ENCODE measurements around the gene HNRNPLL.
A peak's percentile ranks its signal among the peaks of the same experiment; 100 is the strongest.
"Not testable (repeated sequence)": the region's sequence is repeated elsewhere in the genome, so short reads cannot be mapped to it uniquely, and the experiment has no call there.

Gene HNRNPLL

GRCh38 chr2:38619458-38620164 lies 16.9 kb upstream of the HNRNPLL start:
- DNase-seq (ENCODE audit: low read depth), result no peak

GRCh38 chr2:38617301-38617700 lies 14.6 kb upstream of the HNRNPLL start:
- DNase-seq (ENCODE audit: low read depth), result no peak

GRCh38 chr2:38615237-38615636 lies 12.5 kb upstream of the HNRNPLL start:
- no peak for DNase-seq (ENCODE audit: low read depth)

DNA sequence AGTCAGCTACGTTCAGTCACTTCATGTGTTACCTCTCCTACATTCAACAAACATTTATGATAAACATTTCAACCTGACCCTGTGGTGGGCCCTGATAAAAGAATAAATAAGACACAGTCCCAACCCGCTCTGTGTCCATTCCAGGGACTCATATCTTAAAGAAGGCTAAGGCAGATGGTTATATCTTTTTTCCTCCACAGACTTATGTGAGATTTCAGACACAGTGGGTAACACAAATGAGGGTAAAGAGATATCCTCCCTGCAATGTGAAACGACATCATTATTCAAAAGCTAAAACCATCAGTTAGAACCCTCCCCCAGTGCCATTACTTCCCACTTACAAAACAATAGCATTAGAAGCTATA lies 11.1 kb upstream of the HNRNPLL start:
- no peak for DNase-seq (ENCODE audit: low read depth)

- DNase-seq (ENCODE audit: low read depth), result no peak
Measured at GRCh38 chr2:38613126-38613848, 10.6 kb upstream of the HNRNPLL start.

GRCh38 chr2:38610851-38611801 lies 8.4 kb upstream of the HNRNPLL start:
- no peak for DNase-seq (ENCODE audit: low read depth)

DNA sequence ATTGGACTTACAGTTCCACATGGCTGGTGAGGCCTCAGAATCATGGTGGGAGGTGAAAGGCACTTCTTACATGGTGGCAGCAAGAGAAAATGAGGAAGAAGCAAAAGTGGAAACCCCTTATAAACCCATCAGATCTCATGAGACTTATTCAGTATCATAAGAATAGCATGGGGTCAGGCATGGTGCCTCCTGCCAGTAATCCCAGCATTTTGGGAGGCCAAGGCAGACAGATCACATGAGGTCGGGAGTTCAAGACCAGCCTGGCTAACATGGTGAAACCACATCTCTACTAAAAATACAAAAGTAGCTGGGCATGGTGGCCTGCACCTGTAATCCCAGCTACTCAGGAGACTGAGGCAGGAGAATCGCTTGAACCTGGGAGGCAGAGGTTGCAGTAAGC lies 6.5 kb upstream of the HNRNPLL start:
- not testable (repeated sequence) for DNase-seq (ENCODE audit: low read depth)

DNA sequence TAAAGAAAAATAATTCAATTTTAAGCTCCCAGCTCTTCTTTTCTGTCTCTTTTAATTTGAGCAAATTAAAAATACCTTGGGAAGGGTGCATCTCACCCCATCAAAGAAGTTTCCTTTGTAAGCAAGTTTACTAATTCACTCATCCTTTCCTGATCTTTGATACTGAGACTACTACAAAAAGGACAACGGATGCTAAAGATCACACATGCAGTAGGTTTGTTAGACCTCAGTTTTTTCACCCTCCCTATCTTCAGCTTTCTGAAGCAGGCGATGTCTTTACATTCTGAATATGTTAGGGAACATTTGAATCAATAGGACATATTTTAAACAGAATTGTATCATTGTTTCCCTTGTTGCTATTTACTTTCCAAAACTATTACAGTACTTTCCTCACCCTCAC lies 6.0 kb upstream of the HNRNPLL start:
- no peak for DNase-seq (ENCODE audit: low read depth)

DNA sequence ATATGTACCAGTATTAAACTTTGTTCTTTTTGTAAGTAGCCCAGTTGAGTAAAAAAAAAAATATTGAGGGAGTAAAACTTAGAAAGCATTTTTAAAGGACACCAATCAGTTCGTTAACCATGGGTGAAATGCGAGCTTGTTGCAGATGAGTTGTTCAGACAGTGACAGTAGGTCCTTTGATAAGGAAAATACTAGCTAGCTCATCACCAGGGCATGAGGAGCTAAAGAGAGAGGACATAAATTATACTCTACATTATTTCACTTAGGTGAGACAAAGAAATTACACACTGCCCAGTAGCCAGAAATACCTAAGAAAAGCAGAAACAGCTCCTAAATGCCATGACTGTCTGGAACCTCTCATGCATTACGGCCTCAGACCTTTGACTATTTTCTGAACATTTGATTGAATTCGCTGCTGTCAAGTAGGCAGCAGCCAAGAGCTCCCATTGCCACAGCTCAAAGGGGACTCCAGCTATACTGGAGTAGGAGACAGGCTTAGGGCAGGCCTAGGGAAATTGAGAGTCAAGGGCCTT lies 2.6 kb upstream of the HNRNPLL start:
- no peak for DNase-seq (ENCODE audit: low read depth)

GRCh38 chr2:38603402-38604290 lies 918 bp upstream of the HNRNPLL start:
- peak; percentile 44 for DNase-seq (ENCODE audit: low read depth)

GRCh38 chr2:38602136-38602731 lies 494 bp downstream of the HNRNPLL start:
- DNase-seq (ENCODE audit: low read depth), result no peak

DNA sequence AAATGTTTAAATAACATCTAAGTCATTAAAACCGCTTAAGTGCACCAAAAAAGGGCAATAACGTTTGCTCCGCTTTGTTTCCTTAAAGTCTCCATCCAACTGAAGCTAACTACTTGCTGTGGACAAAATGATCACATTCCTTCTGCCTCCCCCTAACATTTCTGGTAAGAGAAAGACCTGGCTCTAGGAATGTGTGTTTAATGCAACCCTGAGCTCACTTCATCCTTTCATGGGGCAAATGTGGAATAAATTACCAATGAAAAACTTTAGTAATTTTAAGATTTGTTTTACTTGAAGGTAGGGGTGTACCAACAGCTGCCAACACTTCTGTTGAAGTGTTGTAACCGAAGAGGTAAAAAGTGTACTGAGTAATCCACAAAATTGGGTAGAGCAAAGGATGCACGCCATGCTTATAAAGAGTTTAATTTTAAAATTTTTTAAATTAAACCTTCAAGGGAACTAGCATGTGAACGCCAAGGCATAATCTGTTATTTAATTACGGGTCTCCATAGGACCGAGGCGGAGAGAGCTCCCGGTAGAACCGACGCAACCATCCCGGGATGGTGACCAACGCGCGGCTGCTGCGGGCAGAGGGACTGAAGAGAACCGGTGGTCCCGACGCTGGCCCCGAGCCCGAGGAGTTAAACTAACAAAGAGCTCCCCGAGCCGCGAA lies 1.1 kb downstream of the HNRNPLL start:
- no peak for DNase-seq (ENCODE audit: low read depth)

DNA sequence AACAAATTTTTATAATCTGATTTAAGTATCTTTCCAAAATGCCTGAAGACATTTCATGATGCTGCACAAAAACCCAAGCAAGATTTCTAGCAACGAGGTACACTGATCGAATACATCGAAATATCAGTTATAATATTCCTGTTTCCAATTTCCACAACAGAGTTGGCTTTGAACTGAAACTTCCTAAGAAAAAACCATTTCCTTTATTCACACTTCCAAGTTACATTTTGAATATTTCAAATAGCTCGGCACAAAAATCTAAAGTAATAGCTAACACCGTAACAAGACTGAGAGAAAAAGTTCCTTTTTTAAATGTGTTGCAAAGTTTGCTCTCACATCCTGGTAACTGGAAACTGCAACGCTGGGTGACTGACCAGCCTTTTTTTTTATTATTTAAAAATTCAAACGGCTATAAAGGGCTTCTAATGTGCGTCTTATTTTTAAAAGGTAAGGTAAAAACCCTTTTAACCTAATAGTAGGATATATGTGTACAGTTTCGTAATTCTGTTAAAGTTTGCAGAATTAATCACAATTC lies 1.7 kb downstream of the HNRNPLL start:
- DNase-seq (ENCODE audit: low read depth), result no peak

DNA sequence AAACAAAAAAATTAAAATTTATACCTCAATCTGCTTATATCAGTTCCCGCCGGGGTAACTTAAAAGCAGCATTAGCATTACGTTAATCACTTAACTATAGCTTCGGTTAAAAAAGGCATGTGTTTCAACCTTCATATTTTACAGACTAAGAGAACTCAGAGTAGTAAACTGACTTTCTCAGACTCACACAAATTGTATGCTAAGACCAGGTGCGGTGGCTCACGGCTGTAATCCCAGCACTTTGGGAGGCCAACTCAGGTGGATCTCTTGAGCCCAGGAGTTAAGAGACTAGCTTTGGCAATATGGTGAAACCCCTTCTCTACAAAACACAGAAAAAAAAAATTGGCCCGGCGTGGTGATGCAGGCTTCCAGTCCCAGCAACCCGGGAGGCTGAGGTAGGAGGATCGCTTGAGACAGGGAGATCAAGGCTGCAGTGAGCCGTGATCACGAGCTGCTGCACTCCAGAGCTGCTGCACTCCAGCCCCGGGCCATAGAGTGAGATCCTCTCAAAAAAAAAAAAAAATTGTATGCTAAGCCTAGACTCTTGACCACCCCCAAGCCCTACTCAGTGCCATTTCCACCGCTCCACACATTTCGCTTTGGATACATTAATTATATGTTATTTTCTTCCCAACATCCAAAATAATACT lies 2.4 kb downstream of the HNRNPLL start:
- no peak for DNase-seq (ENCODE audit: low read depth)

DNA sequence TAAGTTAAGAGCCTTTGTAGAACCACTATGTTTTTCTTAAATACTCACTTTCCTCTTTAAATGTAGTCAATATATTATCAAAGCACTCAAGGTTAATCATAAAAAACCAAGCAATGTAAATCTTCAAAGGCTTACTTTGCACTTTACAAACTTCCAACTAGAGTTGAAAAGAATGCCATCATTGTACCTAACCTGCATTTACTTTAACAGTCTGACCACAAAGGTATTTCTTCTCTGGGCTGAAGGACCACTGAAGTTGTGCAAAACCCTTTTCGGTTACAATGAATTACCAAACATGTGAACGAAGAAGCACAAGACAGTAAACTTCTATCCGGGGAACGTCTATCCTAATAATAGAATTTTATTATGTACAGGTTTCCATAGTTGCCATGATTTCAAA lies 3.0 kb downstream of the HNRNPLL start:
- no peak for DNase-seq (ENCODE audit: low read depth)

DNA sequence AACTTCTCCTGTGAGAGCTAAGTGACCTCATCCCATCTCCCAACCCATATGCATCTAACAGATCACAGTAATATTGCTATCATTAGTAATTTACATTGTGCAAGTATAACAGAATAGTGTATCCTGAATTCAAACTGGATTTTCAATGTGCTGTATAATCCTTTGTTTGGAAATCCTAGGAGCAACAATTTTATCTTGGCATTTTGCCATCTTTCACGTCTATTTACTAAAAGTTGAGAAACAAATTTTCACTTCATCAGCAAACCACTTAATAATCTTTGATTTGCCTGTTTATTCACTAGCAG lies 3.8 kb downstream of the HNRNPLL start:
- no peak for DNase-seq (ENCODE audit: low read depth)

GRCh38 chr2:38598200-38598990 lies 4.3 kb downstream of the HNRNPLL start:
- no peak for DNase-seq (ENCODE audit: low read depth)

DNA sequence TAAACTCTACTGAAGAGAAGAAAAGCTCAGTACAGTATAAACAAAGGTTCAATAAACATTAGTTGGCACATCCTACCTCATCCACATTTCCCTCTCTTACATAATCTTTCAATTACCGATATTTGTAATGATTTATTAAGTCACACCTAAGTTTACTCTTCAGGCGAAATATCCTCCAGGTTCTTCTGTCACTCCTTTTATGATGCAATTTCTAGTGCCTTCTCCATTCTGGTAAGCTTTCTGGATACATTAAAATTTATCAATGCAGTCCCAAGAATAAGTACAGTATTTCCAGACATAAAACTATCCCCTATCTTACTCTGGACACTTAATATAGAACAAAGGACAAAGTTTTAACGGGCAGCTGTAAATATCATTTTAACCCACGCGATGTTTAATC lies 5.6 kb downstream of the HNRNPLL start:
- DNase-seq (ENCODE audit: low read depth), result no peak

- DNase-seq (ENCODE audit: low read depth), result no peak
Measured at GRCh38 chr2:38596229-38596628, 6.5 kb downstream of the HNRNPLL start.
